Measurements from ENCODE around the gene ARG1. TPM values are rescaled to one million over a fixed set of nuclear protein-coding genes. Genes with fewer than 3 reads are reported as not detected.
"Not testable (repeated sequence)": the region's sequence is repeated elsewhere in the genome, so short reads cannot be mapped to it uniquely, and the experiment has no call there.

ARG1 gene
- total RNA-seq, 1 experiment from 2014 or later = not detected

DNA sequence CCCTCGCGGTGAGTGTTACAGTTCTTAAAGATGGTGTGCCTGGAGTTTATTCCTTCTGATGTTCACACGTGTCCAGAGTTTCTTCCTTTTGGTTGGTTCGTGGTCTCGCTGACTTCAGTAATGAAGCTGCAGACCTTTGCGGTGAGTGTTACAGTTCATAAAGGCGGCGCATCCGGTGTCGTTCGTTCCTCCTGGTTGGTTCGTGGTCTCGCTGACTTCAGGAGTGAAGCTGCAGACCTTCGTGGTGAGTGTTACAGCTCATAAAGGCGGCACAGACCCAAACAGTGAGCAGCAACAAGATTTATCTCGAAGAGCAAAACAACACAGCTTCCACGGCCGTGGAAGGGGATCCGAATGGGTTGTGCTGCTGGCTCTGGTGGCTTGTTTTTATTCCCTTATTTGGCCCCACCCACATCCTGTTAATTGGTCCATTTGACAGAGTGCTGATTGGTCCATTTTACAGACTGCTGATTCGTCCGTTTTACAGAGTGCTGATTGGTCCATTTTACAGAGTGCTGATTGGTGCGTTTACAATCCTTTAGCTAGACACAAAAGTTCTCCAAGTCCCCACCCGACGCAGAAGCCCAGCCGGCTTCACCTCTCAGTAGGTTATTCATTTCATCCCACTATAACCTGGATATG lies 48.2 kb upstream of the ARG1 start:
- Histone ChIP-seq H3K27me3 (ENCODE audit: control insufficient read depth, insufficient read depth, low read length) (no peaks in the 10 kb centered on the region), H3K9me3 (ENCODE audit: control insufficient read depth, insufficient read depth, low read depth, low read length) (no peaks in the 10 kb centered on the region), H3K36me3 (ENCODE audit: control insufficient read depth, insufficient read depth, low read length) (no peaks in the 10 kb centered on the region), H3K4me1 (ENCODE audit: control insufficient read depth, insufficient read depth, low read length) (no peaks in the 10 kb centered on the region), H3K27ac (ENCODE audit: low read length) (no peak overlapping the region), H3K4me3 (ENCODE audit: low read depth in 2 of 2, low read length in 2 of 2) (no peak overlapping the region)
- ChIA-PET POLR2A (no interaction called here), CTCF (interaction anchor here (1.1 kb wide), 1 partner anchor 10 kb away, joined by 3 read pairs; no protein-coding TSS in a partner anchor)
- DNase-seq (ENCODE audit: low read depth, low spot score) = no peak
- intact Hi-C loops (cut with micrococcal nuclease; ENCODE audit: unreplicated experiment) (loop anchor here (5.0 kb wide), 1 partner anchor 1508 kb away; the partner anchor contains the start of gene L3MBTL3), in situ Hi-C loops (cut with HindIII; ENCODE audit: low pct_unique_long_range_greater_than_20kb, low sequenced_read_pairs) (no loop called here)
- TF ChIP-seq, protein P1, sequence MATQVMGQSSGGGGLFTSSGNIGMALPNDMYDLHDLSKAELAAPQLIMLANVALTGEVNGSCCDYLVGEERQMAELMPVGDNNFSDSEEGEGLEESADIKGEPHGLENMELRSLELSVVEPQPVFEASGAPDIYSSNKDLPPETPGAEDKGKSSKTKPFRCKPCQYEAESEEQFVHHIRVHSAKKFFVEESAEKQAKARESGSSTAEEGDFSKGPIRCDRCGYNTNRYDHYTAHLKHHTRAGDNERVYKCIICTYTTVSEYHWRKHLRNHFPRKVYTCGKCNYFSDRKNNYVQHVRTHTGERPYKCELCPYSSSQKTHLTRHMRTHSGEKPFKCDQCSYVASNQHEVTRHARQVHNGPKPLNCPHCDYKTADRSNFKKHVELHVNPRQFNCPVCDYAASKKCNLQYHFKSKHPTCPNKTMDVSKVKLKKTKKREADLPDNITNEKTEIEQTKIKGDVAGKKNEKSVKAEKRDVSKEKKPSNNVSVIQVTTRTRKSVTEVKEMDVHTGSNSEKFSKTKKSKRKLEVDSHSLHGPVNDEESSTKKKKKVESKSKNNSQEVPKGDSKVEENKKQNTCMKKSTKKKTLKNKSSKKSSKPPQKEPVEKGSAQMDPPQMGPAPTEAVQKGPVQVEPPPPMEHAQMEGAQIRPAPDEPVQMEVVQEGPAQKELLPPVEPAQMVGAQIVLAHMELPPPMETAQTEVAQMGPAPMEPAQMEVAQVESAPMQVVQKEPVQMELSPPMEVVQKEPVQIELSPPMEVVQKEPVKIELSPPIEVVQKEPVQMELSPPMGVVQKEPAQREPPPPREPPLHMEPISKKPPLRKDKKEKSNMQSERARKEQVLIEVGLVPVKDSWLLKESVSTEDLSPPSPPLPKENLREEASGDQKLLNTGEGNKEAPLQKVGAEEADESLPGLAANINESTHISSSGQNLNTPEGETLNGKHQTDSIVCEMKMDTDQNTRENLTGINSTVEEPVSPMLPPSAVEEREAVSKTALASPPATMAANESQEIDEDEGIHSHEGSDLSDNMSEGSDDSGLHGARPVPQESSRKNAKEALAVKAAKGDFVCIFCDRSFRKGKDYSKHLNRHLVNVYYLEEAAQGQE (IDR thresholded peaks at IDR 0.05; ENCODE audit: insufficient read depth in 1 of 2, low read depth in 2 of 2, low read length in 1 of 2) = no peak
- TF ChIP-seq SIN3A (IDR thresholded peaks at IDR 0.05; ENCODE audit: borderline replicate concordance, insufficient read depth, low read depth, low read length) (no peak), TCF7L2 (IDR thresholded peaks at IDR 0.05; ENCODE audit: low read depth, low read length) (no peak), POLR2AphosphoS5 (IDR thresholded peaks at IDR 0.05; ENCODE audit: low read depth, low read length) (no peak)
- TF ChIP-seq, protein P2, sequence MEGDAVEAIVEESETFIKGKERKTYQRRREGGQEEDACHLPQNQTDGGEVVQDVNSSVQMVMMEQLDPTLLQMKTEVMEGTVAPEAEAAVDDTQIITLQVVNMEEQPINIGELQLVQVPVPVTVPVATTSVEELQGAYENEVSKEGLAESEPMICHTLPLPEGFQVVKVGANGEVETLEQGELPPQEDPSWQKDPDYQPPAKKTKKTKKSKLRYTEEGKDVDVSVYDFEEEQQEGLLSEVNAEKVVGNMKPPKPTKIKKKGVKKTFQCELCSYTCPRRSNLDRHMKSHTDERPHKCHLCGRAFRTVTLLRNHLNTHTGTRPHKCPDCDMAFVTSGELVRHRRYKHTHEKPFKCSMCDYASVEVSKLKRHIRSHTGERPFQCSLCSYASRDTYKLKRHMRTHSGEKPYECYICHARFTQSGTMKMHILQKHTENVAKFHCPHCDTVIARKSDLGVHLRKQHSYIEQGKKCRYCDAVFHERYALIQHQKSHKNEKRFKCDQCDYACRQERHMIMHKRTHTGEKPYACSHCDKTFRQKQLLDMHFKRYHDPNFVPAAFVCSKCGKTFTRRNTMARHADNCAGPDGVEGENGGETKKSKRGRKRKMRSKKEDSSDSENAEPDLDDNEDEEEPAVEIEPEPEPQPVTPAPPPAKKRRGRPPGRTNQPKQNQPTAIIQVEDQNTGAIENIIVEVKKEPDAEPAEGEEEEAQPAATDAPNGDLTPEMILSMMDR (IDR thresholded peaks at IDR 0.05) = no peak
- BruUV-seq (replicated peaks) = no TSS peak
- no peak for ATAC-seq

DNA sequence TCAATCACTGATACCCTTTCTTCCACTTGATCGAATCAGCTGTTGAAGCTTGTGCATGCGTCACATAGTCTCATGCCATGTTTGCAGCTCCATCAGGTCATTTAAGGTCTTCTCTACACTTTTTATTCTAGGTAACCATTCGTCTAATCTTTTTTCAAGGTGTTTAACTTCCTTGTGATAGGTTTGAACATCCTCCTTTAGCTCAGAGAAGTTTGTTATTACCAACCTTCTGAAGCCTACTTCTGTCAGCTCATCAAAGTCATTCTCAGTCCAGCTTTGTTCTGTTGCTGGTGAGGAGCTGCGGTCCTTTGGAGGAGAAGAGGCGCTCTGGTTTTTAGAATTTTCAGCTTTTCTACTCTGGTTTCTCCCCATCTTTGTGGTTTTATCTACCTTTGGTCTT lies 42.1 kb upstream of the ARG1 start:
- H3K27ac ChIP-seq (ENCODE audit: low read length); ATAC-seq; H3K36me3 ChIP-seq (ENCODE audit: control insufficient read depth, insufficient read depth, low read length); CTCF ChIA-PET; in situ Hi-C loops (cut with HindIII; ENCODE audit: low pct_unique_long_range_greater_than_20kb, low sequenced_read_pairs); H3K4me1 ChIP-seq (ENCODE audit: control insufficient read depth, insufficient read depth, low read length); H3K9me3 ChIP-seq (ENCODE audit: control insufficient read depth, insufficient read depth, low read depth, low read length); DNase-seq (ENCODE audit: low read depth, low spot score); H3K4me3 ChIP-seq (ENCODE audit: low read depth in 2 of 2, low read length in 2 of 2); H3K27me3 ChIP-seq (ENCODE audit: control insufficient read depth, insufficient read depth, low read length); POLR2A ChIA-PET; BruUV-seq (replicated peaks): not testable (repeated sequence)
- intact Hi-C loops (cut with micrococcal nuclease; ENCODE audit: unreplicated experiment) = loop anchor here (5.0 kb wide), 2 partner anchors 349 to 644 kb away; no protein-coding TSS in a partner anchor

DNA sequence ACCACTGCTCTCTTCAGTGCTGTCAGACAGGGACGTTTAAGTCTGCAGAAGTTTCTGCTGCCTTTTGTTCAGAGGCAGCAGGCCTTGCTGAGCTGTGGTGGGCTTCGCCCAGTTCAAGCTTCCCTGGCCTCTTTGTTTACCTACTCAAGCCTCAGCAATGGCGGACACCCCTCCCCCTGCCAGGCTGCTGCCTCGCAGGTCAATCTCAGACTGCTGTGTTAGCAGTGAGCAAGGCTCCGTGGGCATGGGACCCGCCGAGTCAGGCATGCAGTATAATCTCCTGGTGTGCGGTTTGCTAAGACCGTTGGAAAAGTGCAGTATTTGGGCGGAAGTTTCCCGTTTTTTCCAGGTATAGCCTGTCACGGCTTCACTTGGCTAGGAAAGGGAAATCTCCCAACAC lies 41.3 kb upstream of the ARG1 start:
- H3K9me3 ChIP-seq (ENCODE audit: control insufficient read depth, insufficient read depth, low read depth, low read length); in situ Hi-C loops (cut with HindIII; ENCODE audit: low pct_unique_long_range_greater_than_20kb, low sequenced_read_pairs); POLR2A ChIA-PET; CTCF ChIA-PET; BruUV-seq (replicated peaks); ATAC-seq; H3K27ac ChIP-seq (ENCODE audit: low read length); H3K4me3 ChIP-seq (ENCODE audit: low read depth in 2 of 2, low read length in 2 of 2); H3K4me1 ChIP-seq (ENCODE audit: control insufficient read depth, insufficient read depth, low read length); DNase-seq (ENCODE audit: low read depth, low spot score); H3K27me3 ChIP-seq (ENCODE audit: control insufficient read depth, insufficient read depth, low read length); H3K36me3 ChIP-seq (ENCODE audit: control insufficient read depth, insufficient read depth, low read length): not testable (repeated sequence)
- intact Hi-C loops (cut with micrococcal nuclease; ENCODE audit: unreplicated experiment) = loop anchor here (5.0 kb wide), 2 partner anchors 349 to 644 kb away; no protein-coding TSS in a partner anchor

All from Panc1 (cell line).